Endothelial cell of umbilical vein (primary cell): ENCODE results near the gene CENPQ. TPM values are rescaled to one million over a fixed set of nuclear protein-coding genes. Genes with fewer than 3 reads are reported as not detected.

ENCODE experiments used
- BruUV-seq: library from RNA; stranded (reverse); fragments of 400-500 nt; replicated peaks from 2 replicates; lab custom pipeline; 2021; lab: Mats Ljungman, UMichigan
- CTCF ChIA-PET: fragments of 300-600, 350-600 bp; sonication (Branson Sonifier 250); formaldehyde crosslinking; loops from one replicate; lab custom pipeline; 2021; ENCODE audit warnings: antibody characterized with exemption, inconsistent platforms; lab: Charles Lee
- POLR2A ChIA-PET: fragments of 300-600, 350-600 bp; sonication (Branson Sonifier 250); formaldehyde crosslinking; loops from one replicate; lab custom pipeline; 2021; ENCODE audit warnings: antibody characterized with exemption, inconsistent platforms; lab: Charles Lee
- DNase-seq: peaks from one replicate; pipeline ENCODE4 v3.0.0-alpha.2; 2011; ENCODE audit warnings: low read depth, low spot score
- FAIRE-seq: peaks from 2 replicates; lab custom pipeline; 2011; peaks lifted over from hg19 to GRCh38; lab: Jason Lieb, UNC
- H2AFZ ChIP-seq: 2 replicates; pipeline ENCODE4 v1.6.0; 2012; ENCODE audit warnings: low read depth, low read length, control low read depth, inconsistent platforms
- H3K27ac ChIP-seq: 2 replicates; pipeline ENCODE4 v1.5.1; 2011; ENCODE audit warnings: low read depth, mild to moderate bottlenecking, control low read depth, low read length, moderate library complexity; ENCODE audit not compliant: insufficient read depth
- H3K27me3 ChIP-seq, 2 experiments: 2 replicates each; pipeline versions ENCODE4 v1.6.0 to v1.6.1; 2011; ENCODE audit warnings: low read length in 2 of 2, mixed read lengths in 1 of 2; ENCODE audit not compliant: control insufficient read depth in 2 of 2, insufficient read depth in 2 of 2
- H3K36me3 ChIP-seq, 2 experiments: 2 replicates in 1 of 2; 3 replicates in 1 of 2; pipeline ENCODE4 v1.5.1; 2011; ENCODE audit warnings: low read length in 2 of 2, mild to moderate bottlenecking in 1 of 2, moderate library complexity in 1 of 2; ENCODE audit not compliant: control insufficient read depth in 2 of 2, insufficient read depth in 2 of 2; ENCODE audit errors: extremely low read depth in 1 of 2
- H3K4me1 ChIP-seq: 3 replicates; pipeline ENCODE4 v1.5.1; 2011; ENCODE audit warnings: mild to moderate bottlenecking, low read length; ENCODE audit not compliant: control insufficient read depth, insufficient read depth; ENCODE audit errors: extremely low read depth
- H3K4me2 ChIP-seq: 2 replicates; pipeline ENCODE4 v1.6.1; 2011; ENCODE audit warnings: low read length, control low read depth, mixed read lengths; ENCODE audit not compliant: insufficient read depth
- H3K4me3 ChIP-seq, 3 experiments: fragments of 200-600 bp in 1 of 3; sonication (generic), shearing (Covaris generic) in 1 of 3; replicated peaks in 1 of 3; 2 replicates each; pipeline ENCODE4 v1.5.1; 2011 to 2016; ENCODE audit warnings: control low read depth in 3 of 3, low read length in 3 of 3, mild to moderate bottlenecking in 2 of 3, inconsistent platforms in 1 of 3, low read depth in 1 of 3, moderate library complexity in 1 of 3; ENCODE audit not compliant: insufficient read depth in 1 of 3
- H3K79me2 ChIP-seq: 2 replicates; pipeline ENCODE4 v1.6.0; 2012; ENCODE audit warnings: low read length, inconsistent platforms; ENCODE audit not compliant: control insufficient read depth, insufficient read depth
- H3K9ac ChIP-seq: replicated peaks from 2 replicates; pipeline ENCODE3; 2011; ENCODE audit warnings: low read length, control low read depth; ENCODE audit not compliant: insufficient read depth; ENCODE audit errors: extremely low read depth
- H3K9me1 ChIP-seq: replicated peaks from 3 replicates; pipeline ENCODE4 v1.6.0; 2011; ENCODE audit warnings: mild to moderate bottlenecking, low read length; ENCODE audit not compliant: control insufficient read depth, insufficient read depth; ENCODE audit errors: extremely low read depth
- H3K9me3 ChIP-seq: replicated peaks from 2 replicates; pipeline ENCODE4 v1.5.1; 2012; ENCODE audit warnings: low read length, inconsistent platforms; ENCODE audit not compliant: control insufficient read depth, insufficient read depth
- H4K20me1 ChIP-seq: replicated peaks from 2 replicates; pipeline ENCODE3; 2011; ENCODE audit warnings: mild to moderate bottlenecking, low read length; ENCODE audit not compliant: control insufficient read depth, insufficient read depth; ENCODE audit errors: extremely low read depth
- EZH2 ChIP-seq: IDR thresholded peaks from 2 replicates; pipeline ENCODE4 v1.6.1; 2012; ENCODE audit warnings: borderline replicate concordance, low read depth, mild to moderate bottlenecking, moderate library complexity, low read length, inconsistent platforms; ENCODE audit not compliant: severe bottlenecking
- FOS ChIP-seq: IDR thresholded peaks from 2 replicates; pipeline ENCODE4 v1.6.1; 2011; ENCODE audit warnings: mild to moderate bottlenecking, low read length, moderate library complexity, borderline replicate concordance; ENCODE audit not compliant: insufficient read depth
- GATA2 ChIP-seq: IDR thresholded peaks from 2 replicates; pipeline ENCODE4 v1.7.0; 2011; ENCODE audit warnings: low read depth, mild to moderate bottlenecking, moderate library complexity, mixed read lengths, low read length; ENCODE audit not compliant: insufficient read length, insufficient read depth
- JUN ChIP-seq: IDR thresholded peaks from 2 replicates; pipeline ENCODE4 v1.6.1; 2011; ENCODE audit warnings: borderline replicate concordance, low read depth; ENCODE audit not compliant: insufficient read length, insufficient read depth
- MYC ChIP-seq: IDR thresholded peaks from one replicate; pipeline ENCODE4 v1.6.1; 2011; ENCODE audit warnings: mild to moderate bottlenecking, low read depth, low read length
- POLR2A ChIP-seq: IDR thresholded peaks from 2 replicates; pipeline ENCODE4 v1.6.1; 2012; ENCODE audit warnings: low read depth, mild to moderate bottlenecking, control low read depth, low read length
- POLR2AphosphoS5 ChIP-seq: IDR thresholded peaks from 2 replicates; pipeline ENCODE4 v1.6.1; 2012; ENCODE audit warnings: low read depth, mild to moderate bottlenecking, control low read depth, low read length, moderate library complexity; ENCODE audit not compliant: insufficient read depth
- dilution Hi-C: fragments of 300-500 bp; cut with MboI; formaldehyde crosslinking; loops from one replicate; pipeline ENCODE4 v1.15.0; 2019; ENCODE audit warnings: low sequenced_read_pairs; ENCODE audit not compliant: extremely low pct_ligation_motif_present
- intact Hi-C: fragments of 100-400 bp; cut with micrococcal nuclease; formaldehyde crosslinking; loops from one replicate; pipeline ENCODE4 v1.10.0; 2022
- polyA plus RNA-seq, 4 experiments: library from polyadenylated mRNA; depleted of rRNA in 3 of 4; stranded (reverse) in 3 of 4; unstranded in 1 of 4; fragments of >200 nt; gene quantifications; 2 replicates each; pipeline versions ENCODE4 v1.2.1 to v1.2.3, GENCODE V29; 2011 to 2012; ENCODE audit warnings: missing spikeins in 1 of 4
- total RNA-seq: library from RNA; stranded (reverse); gene quantifications from 2 replicates; pipeline ENCODE4 v1.2.3, GENCODE V29; 2021
- TF ChIP-seq, protein P1 (sequence below): IDR thresholded peaks from 2 replicates; pipeline ENCODE4 v1.6.1; 2011; ENCODE audit not compliant: insufficient read depth, insufficient read length
- TF ChIP-seq, protein P2 (sequence below), 2 donors: IDR thresholded peaks; 1 replicate in 1 of 2; 2 replicates in 1 of 2; pipeline ENCODE4 v1.5.1; 2011; ENCODE audit warnings: low read length in 2 of 2, mild to moderate bottlenecking in 2 of 2, moderate library complexity in 2 of 2, control low read depth in 1 of 2, inconsistent platforms in 1 of 2, low read depth in 1 of 2; ENCODE audit not compliant: insufficient read depth in 1 of 2; ENCODE audit errors: extremely low read depth in 1 of 2

The CENPQ gene
- total and polyA plus RNA-seq, 2 donors (not counting 3 experiments of a cell fraction or from before 2014, with no cell fraction given), result 3.3 to 8.0 TPM

DNA sequence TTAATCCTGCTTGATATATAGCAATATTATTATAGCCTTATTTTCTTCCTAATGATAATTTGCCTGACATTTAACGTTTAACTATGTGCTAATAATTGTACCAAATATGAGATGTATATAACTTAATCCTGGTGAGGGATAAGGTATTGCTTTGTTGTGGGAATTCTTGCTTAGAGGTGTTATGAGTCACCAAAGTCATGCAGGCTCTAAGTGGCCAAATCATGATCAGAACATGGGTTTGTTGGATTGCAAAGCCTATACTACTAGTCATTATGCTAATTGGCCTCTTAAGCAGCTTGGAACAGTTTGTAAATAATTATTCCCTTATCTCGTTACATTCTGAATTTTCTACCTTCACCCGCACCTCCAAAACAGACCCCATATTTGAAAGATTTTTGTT lies 65.4 kb downstream of the CENPQ start:
- CTCF ChIA-PET, result interaction anchor here (1.1 to 7.9 kb wide), 4 partner anchors 10 to 95 kb away, joined by 3 to 341 read pairs (median 104); no protein-coding TSS in a partner anchor

DNA sequence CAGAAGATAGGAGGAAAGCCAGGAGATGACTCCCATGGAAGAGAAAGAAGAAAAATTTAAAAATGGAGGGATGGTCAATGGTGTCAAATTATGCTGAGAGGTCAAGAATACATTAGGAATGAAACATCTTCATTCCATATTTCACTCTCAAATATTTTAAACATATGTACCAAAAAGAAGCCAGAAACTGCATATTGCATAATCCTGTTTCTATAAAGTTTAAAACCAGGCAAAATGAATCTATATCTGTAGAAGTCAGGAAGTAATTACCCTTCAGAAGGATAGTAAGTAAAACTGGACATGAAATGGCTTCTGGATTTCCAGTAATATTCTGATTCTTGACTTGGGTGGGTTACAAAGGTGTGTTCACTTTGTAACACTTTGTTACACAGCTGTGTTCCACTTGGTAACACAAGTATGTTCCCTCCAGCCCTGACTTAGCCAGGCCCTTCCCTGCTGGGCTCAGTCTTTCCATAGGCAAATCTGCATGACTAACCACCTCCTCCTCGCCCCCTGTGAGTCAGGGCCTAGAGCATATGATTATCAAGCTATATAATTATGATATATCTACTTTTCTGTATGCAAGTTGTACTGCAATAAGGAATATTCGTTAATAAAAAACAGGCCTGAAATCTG lies 67.1 kb downstream of the CENPQ start:
- TF ChIP-seq, protein P1, sequence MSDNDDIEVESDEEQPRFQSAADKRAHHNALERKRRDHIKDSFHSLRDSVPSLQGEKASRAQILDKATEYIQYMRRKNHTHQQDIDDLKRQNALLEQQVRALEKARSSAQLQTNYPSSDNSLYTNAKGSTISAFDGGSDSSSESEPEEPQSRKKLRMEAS, result no peak
- TF ChIP-seq POLR2AphosphoS5, result no peak
- TF ChIP-seq JUN, result no peak
- no peak for TF ChIP-seq POLR2A
- TF ChIP-seq EZH2, result no peak
- no peak for TF ChIP-seq GATA2
- TF ChIP-seq FOS, result no peak
- TF ChIP-seq MYC, result no peak
- TF ChIP-seq, protein P2, sequence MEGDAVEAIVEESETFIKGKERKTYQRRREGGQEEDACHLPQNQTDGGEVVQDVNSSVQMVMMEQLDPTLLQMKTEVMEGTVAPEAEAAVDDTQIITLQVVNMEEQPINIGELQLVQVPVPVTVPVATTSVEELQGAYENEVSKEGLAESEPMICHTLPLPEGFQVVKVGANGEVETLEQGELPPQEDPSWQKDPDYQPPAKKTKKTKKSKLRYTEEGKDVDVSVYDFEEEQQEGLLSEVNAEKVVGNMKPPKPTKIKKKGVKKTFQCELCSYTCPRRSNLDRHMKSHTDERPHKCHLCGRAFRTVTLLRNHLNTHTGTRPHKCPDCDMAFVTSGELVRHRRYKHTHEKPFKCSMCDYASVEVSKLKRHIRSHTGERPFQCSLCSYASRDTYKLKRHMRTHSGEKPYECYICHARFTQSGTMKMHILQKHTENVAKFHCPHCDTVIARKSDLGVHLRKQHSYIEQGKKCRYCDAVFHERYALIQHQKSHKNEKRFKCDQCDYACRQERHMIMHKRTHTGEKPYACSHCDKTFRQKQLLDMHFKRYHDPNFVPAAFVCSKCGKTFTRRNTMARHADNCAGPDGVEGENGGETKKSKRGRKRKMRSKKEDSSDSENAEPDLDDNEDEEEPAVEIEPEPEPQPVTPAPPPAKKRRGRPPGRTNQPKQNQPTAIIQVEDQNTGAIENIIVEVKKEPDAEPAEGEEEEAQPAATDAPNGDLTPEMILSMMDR (IDR thresholded peaks at IDR 0.05; ENCODE audit: extremely low read depth in 1 of 2, insufficient read depth in 1 of 2, low read depth in 1 of 2, low read length in 2 of 2), result no peak
- no peaks in the 10 kb centered on the region for H3K79me2 ChIP-seq
- DNase-seq, result no peak
- H3K4me1 ChIP-seq, result peaks cover 3% of the 10 kb centered on the region
- H3K4me3 ChIP-seq, result no peak overlapping the region
- no TSS peak for BruUV-seq
- H2AFZ ChIP-seq, result no peak overlapping the region
- H3K9ac ChIP-seq, result no peak overlapping the region
- H3K4me2 ChIP-seq, result no peak overlapping the region
- no peaks in the 10 kb centered on the region for H3K9me1 ChIP-seq
- H3K36me3 ChIP-seq, result no peaks in the 10 kb centered on the region
- no peaks in the 10 kb centered on the region for H3K9me3 ChIP-seq
- dilution Hi-C loops, result no loop called here
- no peaks in the 10 kb centered on the region for H4K20me1 ChIP-seq
- peaks cover 2 to 4% of the 10 kb centered on the region in 2 experiments for H3K27me3 ChIP-seq
- no peak overlapping the region for H3K27ac ChIP-seq
- intact Hi-C loops, result no loop called here
- CTCF ChIA-PET, result interaction anchor here (0.8 to 7.9 kb wide), 6 partner anchors 21 to 319 kb away, joined by 3 to 341 read pairs (median 63); partner anchors contain the start of gene C6orf141
- POLR2A ChIA-PET, result no interaction called here
- no peak for FAIRE-seq

More for the DNA sequence above, 65.4 kb downstream of the CENPQ start:
- H3K4me2 ChIP-seq, result no peak overlapping the region
- no peaks in the 10 kb centered on the region for H3K9me1 ChIP-seq
- no TSS peak for BruUV-seq
- H4K20me1 ChIP-seq, result no peaks in the 10 kb centered on the region
- no peaks in the 10 kb centered on the region for H3K36me3 ChIP-seq
- DNase-seq, result no peak
- no peak overlapping the region for H3K4me3 ChIP-seq
- intact Hi-C loops, result no loop called here
- POLR2A ChIA-PET, result no interaction called here
- no peak overlapping the region for H3K9ac ChIP-seq
- H3K9me3 ChIP-seq, result no peaks in the 10 kb centered on the region
- peaks cover 3% of the 10 kb centered on the region for H3K4me1 ChIP-seq
- H3K79me2 ChIP-seq, result no peaks in the 10 kb centered on the region
- no peak overlapping the region for H3K27ac ChIP-seq
- no peak overlapping the region for H2AFZ ChIP-seq
- FAIRE-seq, result no peak
- dilution Hi-C loops, result no loop called here
- no peak for TF ChIP-seq JUN
- TF ChIP-seq POLR2A, result no peak
- no peak for TF ChIP-seq FOS
- no peak for TF ChIP-seq POLR2AphosphoS5
- peaks cover 2 to 4% of the 10 kb centered on the region in 2 experiments for H3K27me3 ChIP-seq
